COLO829 (cell line): Measurements from ENCODE around the gene CDC42BPB.
"Not testable (repeated sequence)": the region's sequence is repeated elsewhere in the genome, so short reads cannot be mapped to it uniquely, and the experiment has no call there.

Experiments
- DNase-seq: peaks from one replicate; pipeline ENCODE4 v3.0.0; 2012; ENCODE audit warnings: low spot score

CDC42BPB gene

DNA sequence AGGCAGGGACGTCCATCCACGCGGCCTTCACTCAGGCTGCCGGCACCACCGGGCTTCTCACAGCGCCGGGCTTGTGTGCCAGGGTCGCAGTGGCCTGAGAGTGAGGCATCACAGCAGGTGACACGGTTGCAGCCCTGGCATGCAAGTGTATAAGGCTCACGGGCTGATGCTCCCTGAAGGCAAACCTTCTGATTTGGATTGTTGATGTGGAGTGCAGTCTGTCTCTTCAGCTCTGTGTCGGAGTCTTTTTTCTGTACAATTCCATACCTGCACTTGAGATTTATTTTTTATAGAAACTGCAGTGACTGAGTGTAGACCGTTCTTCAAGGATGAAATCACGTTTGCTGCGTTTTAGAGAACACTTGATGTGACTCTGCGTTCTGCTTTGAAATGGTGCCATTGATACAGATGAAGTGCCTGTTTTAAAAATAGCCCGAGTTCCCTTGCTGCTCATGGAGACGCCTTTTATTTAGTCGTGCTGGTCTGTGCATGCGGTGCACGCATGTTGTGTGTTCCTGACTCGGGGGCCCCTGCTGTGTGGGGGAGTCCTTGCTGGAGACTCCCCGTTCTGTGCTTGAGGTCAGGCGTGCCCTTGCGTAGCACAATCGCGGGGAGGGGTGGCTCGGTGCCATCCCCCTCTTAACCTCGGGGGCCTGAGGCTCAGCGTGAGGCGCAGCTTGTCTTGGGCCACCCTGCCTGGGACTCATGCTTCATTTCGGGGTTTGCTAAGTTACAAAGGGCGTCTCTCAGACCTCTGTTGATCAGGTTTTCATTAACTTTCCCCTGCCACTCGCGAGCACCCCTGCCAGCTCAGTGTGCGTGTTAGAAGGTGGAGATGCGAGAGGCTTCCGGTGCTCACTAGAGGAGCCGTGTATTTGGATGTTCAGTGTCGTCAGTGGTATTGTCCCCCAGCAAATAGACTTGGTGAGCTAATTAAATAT is 156.4 kb downstream of the CDC42BPB start:
- no peak for DNase-seq

- DNase-seq, result no peak
Observed at GRCh38 chr14:102899516-102899900, 157.8 kb downstream of the CDC42BPB start.

GRCh38 chr14:102898776-102899515 is 158.4 kb downstream of the CDC42BPB start:
- no peak for DNase-seq

- DNase-seq, result no peak
Observed at GRCh38 chr14:102898298-102898697, 159.1 kb downstream of the CDC42BPB start.

DNA sequence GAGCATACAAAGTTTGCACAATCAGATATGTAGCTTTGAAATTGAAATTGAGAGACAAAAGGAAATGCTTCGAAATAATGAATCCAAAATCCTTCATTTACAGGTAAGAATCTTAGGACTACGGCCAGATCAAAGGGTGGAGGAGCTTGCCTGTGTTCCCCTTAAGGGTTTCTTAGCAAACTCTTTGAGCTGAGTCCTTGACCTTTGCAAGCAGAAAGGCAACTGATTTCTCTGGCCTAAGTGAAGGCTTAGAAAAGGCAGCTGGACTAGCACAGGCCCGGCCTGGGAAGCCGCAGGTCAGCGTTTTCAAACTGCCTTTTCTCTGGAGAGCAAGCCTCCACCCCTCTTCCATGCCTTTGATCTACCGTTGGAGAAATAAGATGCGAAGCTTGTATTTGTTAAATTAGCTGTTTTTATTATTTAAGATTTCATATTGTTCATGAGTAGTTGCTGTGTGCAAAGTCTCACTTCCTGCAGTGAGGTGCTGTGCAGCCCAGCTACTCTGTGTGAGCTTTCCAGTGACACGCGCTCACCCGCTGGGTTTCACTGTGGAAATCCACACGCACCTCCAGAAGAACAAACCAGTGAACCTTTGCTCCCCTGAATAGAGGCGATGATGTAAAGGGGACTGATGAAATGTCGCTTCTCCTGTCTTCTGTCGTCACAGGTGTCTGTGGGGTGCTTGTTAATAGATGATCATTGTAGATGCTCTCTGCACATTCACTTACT is 159.9 kb downstream of the CDC42BPB start:
- no peak for DNase-seq

DNA sequence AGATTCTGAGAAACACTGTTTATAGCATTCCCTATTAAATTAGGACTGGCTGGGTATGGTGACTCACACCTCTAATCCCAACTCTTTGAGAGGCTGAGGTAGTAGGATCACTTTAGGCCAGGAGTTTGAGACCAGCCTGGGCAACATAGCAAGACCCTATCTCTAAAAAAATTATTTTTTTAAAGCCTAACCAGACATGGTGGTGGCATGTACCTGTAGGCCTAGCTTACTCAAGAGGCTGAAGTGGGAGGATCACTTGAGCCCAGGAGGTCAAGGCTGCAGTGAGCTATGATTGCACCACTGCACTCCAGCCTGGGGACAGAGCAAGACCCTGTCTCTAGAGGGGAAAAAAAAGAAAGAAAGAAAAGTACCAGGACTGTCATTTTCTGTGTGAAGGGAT is 160.6 kb downstream of the CDC42BPB start:
- DNase-seq, result not testable (repeated sequence)

- peak; percentile 95 for DNase-seq
Observed at GRCh38 chr14:102893452-102893851, 163.9 kb downstream of the CDC42BPB start.

DNA sequence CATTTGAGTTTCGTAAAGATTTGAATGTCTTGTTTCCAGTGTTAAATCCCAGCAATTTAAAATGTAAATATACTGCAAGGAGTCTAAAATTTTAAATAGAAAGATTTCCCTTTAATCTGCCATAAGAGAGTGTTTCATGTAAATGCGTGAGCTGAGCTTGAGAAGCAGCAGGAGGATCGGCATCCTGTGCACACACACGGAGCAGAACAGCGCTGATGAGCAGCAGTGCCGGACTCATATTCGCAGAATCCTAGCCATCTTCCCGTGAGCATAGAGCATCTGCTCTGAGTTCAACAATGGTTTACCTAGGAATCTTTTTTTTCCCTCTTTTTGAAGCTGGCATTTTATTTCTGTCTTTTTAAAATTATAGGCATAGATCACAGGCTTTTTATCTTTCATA is 164.7 kb downstream of the CDC42BPB start:
- DNase-seq, result no peak

GRCh38 chr14:102891556-102891955 is 165.8 kb downstream of the CDC42BPB start:
- no peak for DNase-seq

DNA sequence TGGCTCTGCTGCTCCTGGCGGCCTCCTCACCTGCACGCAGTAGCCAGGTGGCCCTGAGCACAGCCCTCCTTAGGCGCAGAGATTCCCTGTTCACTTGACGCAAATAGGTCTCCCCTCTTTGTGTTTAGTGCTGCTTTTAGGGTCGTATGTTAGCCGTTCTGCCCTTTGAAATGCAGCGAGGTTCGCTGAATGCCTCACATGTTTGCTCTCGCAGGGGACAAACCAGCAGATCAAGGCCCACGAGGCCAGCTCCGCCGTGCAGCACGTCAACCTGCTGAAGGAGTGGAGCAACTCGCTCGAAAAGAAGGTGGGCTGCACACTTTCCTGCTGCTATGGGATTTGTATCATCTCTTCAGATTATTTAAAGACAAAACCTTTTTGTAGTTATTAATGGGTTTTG is 166.2 kb downstream of the CDC42BPB start:
- DNase-seq, result no peak

- no peak for DNase-seq
Observed at GRCh38 chr14:102889615-102890014, 167.7 kb downstream of the CDC42BPB start.

GRCh38 chr14:102888748-102889147 is 168.6 kb downstream of the CDC42BPB start:
- DNase-seq, result no peak

DNA sequence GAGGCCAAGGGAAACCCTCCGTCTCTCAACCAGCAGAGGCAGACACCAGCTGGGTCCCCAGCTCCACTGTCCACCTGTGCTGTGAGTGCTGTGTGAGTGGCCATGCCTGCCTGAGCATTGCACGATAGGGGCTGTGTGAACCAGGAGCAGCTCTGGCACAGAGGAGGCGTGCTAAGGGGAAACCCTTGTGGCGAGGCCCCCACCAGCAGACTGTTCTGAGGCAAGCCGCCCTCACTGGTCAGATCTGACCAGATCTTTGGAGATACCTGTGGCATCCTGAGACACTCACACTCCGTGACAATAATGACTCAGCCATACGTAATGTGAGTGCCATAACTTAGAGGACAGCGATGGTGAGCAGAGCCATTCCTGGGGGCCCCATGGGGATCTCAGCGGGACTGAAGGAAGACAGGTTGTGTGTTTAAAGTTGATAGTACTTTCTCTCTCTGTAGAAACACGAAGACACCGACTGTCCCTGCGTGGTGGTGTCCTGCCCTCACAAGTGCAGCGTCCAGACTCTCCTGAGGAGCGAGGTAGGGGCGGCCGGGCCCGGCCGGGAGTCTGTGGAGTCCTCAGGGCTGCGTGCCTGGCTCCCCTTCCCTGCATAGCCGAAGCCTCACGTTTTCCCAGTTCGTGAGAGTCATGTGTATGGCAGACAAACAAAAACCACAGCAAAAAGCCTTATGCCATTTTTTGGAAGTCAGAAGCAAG is 171.5 kb downstream of the CDC42BPB start:
- DNase-seq, result no peak

- no peak for DNase-seq
Observed at GRCh38 chr14:102883554-102883953, 173.8 kb downstream of the CDC42BPB start.

DNA sequence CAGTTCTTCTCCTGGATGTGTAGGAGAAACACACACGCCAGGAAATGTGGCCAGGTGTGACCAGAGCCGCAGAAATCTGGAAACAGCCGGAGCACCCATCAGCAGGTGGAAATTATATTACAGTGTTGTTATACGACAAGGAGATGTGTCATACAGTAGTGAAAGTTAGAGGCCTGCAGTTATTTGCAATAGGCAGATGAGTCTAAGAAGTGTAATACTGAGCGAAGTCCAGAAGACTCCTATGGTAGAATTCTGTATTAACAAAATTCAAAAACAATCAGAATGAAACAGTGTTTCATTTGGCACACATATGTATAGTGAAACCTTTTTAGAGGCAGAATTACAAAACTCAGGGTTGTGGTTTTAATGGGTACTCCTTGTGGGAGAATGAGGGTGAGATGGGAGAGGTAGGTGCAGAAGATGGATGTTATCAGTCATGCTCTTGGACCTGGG is 174.2 kb downstream of the CDC42BPB start:
- DNase-seq, result no peak
